Measurements from ENCODE around the gene FAM53B.

Gene FAM53B

DNA sequence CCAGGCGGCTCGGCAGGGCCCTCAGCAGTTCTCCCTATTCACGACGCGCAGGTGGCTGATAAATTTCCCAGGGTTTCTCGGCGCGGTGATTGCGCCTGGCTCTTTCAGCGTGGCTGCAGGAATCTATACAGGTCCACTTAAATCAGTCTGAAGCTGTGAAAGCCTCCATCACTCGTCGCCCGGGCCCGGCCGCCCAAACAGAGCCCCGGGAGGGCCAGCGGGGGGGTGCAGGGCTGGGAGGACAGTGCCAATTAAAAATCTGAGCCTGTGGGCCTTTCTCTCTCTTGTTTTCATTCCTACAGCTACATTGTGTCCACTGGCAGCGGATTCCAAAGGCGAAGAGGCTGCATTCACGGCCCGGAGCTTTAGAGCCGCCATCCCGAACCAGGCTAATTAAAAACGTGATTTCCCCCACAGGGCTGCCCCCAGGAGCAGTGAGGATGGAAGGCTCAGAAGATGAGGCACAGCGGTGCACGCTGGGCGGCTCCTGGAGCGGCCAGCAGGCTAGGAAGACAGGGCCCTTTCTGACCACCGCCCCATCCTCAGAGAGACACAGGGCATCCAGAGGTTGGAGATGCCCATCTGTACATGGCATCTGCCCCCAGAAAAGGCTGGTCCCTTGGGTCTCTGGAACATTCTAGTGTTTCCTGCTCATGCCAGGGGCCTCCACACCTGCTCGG is 100.7 kb downstream of the FAM53B start:
- no peaks in the 10 kb centered on the region for H3K27me3 Mint-ChIP-seq
- peaks cover 25% of the 10 kb centered on the region for H3K36me3 Mint-ChIP-seq (ENCODE audit: low read depth)
- H3K4me1 Mint-ChIP-seq (ENCODE audit: low read depth): peaks cover 100% of the 10 kb centered on the region
- H3K27ac Mint-ChIP-seq: peak overlapping the region; percentile 98
- intact Hi-C loops (cut with micrococcal nuclease): no loop called here
- no peak overlapping the region for H3K4me3 Mint-ChIP-seq
- no peaks in the 10 kb centered on the region for H3K9me3 Mint-ChIP-seq

DNA sequence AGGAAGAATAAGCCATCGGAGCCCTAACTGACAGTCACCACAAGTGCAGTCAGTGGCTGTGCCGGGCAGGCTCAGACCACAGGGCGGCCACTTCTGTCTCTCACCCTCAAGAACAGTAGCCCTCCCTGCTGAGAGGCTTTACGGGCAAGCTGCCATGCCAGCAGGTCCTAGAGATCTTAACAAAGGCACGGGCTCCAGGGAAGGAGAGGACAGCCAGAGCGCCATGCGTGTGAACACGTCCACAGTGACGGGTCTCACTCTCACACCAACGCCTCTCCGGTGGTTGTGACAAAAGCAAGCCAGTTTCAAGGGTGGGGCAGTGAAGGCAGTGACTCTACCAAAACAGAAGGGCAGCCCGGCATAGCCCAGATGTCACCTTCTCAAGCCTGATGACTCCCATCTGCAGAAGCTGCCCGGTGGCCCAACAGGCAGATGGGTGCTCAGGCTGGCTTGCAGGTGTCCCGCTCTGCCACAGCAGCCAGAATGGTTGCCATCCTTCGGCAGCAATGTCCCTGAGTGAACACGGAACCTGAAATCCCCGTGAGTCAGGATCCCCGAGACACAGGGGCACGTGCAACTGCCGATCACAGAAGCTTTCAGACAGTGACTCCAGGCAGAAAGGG is 102.0 kb downstream of the FAM53B start:
- H3K27ac Mint-ChIP-seq: peak overlapping the region; percentile 98
- H3K36me3 Mint-ChIP-seq (ENCODE audit: low read depth): peaks cover 38% of the 10 kb centered on the region
- H3K27me3 Mint-ChIP-seq: no peaks in the 10 kb centered on the region
- intact Hi-C loops (cut with micrococcal nuclease): no loop called here
- peaks cover 100% of the 10 kb centered on the region for H3K4me1 Mint-ChIP-seq (ENCODE audit: low read depth)
- H3K4me3 Mint-ChIP-seq: peak overlapping the region; percentile 32
- H3K9me3 Mint-ChIP-seq: no peaks in the 10 kb centered on the region

DNA sequence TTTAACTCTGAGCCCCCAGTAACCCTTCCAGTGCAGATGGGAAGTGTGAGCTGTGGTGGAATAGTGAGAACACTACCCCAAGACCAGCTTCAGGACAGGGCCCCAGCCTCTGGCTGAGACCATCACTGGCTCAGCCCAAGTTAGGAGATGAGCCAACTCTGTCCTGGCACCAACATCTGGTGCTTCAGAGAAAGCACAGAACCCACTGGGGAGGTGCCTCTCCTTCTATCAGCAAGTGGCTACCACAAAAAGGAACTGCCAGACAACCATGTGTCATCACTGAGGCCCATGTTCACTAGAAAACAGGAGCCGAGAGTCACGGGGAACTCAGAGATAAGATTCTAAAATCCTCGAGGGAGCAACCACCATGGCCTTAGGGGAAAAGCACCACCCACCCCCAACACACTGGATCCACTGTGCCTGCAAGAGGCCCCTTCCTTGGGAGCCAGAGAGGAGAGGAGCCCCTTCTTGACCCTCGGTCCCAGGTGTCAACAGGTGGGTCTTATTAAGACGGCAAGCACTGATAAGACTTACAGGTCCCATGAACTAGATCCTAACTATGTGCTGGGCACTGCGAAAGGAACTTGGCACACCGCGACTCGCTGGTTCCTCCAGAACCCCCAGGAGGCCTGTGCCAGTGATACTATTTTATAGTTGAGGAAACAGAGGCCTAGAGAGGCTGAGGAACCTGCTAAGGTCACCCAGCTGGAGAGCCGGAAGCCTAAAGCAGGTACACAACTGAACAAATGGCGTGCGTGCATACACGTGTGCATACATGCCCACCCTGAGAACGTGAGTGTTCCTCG is 102.7 kb downstream of the FAM53B start:
- H3K4me3 Mint-ChIP-seq: peak overlapping the region; percentile 49
- peak overlapping the region; percentile 98 for H3K27ac Mint-ChIP-seq
- H3K27me3 Mint-ChIP-seq: no peaks in the 10 kb centered on the region
- H3K4me1 Mint-ChIP-seq (ENCODE audit: low read depth): peaks cover 100% of the 10 kb centered on the region
- intact Hi-C loops (cut with micrococcal nuclease): loop anchor here (2.0 kb wide), 1 partner anchor 77 kb away; no protein-coding TSS in a partner anchor
- no peaks in the 10 kb centered on the region for H3K9me3 Mint-ChIP-seq
- peaks cover 45% of the 10 kb centered on the region for H3K36me3 Mint-ChIP-seq (ENCODE audit: low read depth)

DNA sequence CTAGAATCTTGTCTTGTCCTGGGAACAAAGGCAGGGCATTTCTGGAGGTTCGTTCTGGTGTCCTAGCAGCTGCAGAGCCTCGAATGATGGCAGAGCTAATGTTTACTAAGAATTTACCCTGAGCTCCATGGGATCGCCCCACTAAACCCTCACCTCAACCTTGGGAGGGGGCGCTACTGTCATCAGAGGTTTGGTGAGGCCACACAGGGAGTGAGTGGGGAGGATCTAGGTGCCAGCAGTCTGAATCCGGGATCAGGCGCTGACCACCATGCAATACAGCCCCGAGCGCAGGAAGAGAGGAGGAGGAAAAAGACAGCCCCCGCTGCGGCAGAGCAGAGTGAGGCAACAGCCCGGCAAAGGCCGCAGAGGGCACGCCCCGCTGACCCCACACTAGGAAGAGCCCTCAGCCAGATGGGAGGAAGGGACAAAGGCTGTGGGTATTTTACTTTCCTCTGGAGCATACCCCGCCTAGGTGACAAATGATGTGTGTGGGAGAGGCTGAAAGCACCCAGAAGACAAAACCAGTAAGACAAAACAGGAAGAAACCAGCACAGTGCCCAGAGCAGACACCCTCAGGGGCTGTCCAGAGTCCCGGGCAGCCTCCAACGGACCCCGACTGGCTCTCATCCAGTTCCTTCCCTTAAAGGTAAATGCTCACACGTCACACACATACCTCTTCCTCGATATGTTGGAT is 103.5 kb downstream of the FAM53B start:
- Mint-ChIP-seq H3K27ac (peak overlapping the region; percentile 98), H3K36me3 (ENCODE audit: low read depth) (peaks cover 53% of the 10 kb centered on the region), H3K4me3 (peak overlapping the region; percentile 49), H3K9me3 (no peaks in the 10 kb centered on the region), H3K4me1 (ENCODE audit: low read depth) (peaks cover 94% of the 10 kb centered on the region), H3K27me3 (no peaks in the 10 kb centered on the region)
- intact Hi-C loops (cut with micrococcal nuclease): loop anchor here (2.0 kb wide), 1 partner anchor 78 kb away; no protein-coding TSS in a partner anchor

DNA sequence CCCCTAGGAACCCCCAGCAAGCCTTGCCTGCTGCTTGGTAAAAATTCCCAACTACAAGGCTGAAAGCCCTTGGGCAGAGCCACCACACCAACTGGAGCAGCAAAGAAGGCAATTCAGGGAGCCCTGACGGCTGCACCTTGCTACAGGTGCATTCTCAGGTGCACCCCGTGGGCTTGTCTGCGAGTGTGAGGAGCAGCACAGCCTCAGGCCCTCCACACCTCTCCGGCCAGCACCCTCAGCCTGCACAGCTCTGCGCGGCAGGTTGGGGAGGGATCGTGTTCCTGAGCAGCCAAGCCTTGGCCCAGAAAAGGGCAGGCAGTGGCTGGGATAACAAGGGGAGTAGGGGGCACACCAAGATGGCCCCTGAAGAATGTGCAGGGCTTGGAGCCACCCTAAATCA is 104.1 kb downstream of the FAM53B start:
- H3K4me1 Mint-ChIP-seq (ENCODE audit: low read depth): peaks cover 88% of the 10 kb centered on the region
- peak overlapping the region; percentile 98 for H3K27ac Mint-ChIP-seq

DNA sequence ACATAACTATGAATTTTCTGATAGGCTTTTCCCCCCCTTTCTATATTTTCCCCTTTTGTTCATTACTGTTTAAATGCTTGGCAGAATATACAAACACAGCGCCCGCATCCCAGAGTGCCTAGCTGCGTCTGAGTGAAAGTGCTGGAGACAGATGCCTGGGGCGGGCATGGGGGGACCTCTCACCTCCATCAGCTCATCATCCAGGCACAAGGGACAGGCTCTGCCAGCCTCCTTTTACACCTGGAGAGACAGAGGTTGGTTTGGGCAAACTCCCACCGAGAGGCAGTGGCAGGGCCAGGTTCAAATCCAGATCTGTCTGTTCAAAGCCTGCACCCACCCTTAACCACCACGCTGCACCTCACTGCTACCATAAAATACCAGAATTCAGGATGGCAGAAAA is 104.5 kb downstream of the FAM53B start:
- intact Hi-C loops (cut with micrococcal nuclease): loop anchor here (2.0 kb wide), 1 partner anchor 79 kb away; no protein-coding TSS in a partner anchor
- no peak overlapping the region for H3K4me3 Mint-ChIP-seq
- H3K27ac Mint-ChIP-seq: peak overlapping the region; percentile 98

More for the DNA sequence above, 104.1 kb downstream of the FAM53B start:
- H3K4me3 Mint-ChIP-seq: no peak overlapping the region
- intact Hi-C loops (cut with micrococcal nuclease): loop anchor here (2.0 kb wide), 1 partner anchor 79 kb away; no protein-coding TSS in a partner anchor
- H3K27me3 Mint-ChIP-seq: no peaks in the 10 kb centered on the region
- H3K36me3 Mint-ChIP-seq (ENCODE audit: low read depth): peaks cover 58% of the 10 kb centered on the region
- H3K9me3 Mint-ChIP-seq: no peaks in the 10 kb centered on the region

DNA sequence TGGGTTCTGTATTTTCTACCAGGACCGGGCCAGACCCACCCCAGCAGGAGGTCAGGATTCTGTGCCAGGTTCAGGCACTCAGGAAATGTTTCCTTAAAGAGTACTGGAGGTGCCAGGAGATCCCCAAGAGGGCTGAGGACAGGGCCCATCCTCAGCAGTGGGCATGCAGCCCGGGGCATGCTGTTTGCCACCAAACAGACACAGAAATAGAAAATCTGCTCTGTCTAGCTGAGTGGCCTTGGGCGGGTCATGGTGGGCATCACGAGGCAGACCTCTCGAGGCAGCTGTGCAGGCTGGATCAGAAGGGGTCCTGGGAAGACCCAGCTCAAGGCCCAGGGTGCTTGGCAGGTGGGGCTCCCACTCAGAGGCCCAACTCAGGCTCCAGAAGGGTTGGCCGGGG is 105.0 kb downstream of the FAM53B start:
- Mint-ChIP-seq H3K36me3 (ENCODE audit: low read depth) (peaks cover 65% of the 10 kb centered on the region), H3K4me3 (no peak overlapping the region), H3K9me3 (no peaks in the 10 kb centered on the region), H3K27me3 (no peaks in the 10 kb centered on the region), H3K4me1 (ENCODE audit: low read depth) (peaks cover 80% of the 10 kb centered on the region), H3K27ac (peak overlapping the region; percentile 98)
- intact Hi-C loops (cut with micrococcal nuclease): no loop called here

More for the DNA sequence above, 104.5 kb downstream of the FAM53B start:
- H3K9me3 Mint-ChIP-seq: no peaks in the 10 kb centered on the region
- H3K36me3 Mint-ChIP-seq (ENCODE audit: low read depth): peaks cover 61% of the 10 kb centered on the region
- H3K27me3 Mint-ChIP-seq: no peaks in the 10 kb centered on the region
- peaks cover 84% of the 10 kb centered on the region for H3K4me1 Mint-ChIP-seq (ENCODE audit: low read depth)

DNA sequence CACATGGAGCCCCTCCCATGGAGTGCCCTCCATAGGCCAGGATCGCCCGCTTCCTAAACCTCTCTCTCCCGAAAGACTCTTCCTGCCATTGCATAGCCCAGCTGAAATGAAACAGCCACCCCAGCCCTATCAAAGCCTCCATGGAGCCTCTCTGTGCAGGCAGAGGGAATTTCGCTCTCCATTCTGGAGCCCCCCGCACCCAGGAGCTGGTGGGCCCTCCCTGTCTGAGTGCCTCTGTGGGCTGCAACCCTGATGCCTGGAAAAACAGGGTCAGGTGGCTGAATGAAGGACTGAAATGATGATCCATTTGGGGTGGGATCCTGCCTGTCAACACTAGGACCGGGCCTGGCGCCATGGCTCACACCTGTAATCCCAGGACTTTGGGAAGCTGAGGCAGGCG is 106.4 kb downstream of the FAM53B start:
- H3K4me3 Mint-ChIP-seq: no peak overlapping the region
- peaks cover 55% of the 10 kb centered on the region for H3K36me3 Mint-ChIP-seq (ENCODE audit: low read depth)
- H3K4me1 Mint-ChIP-seq (ENCODE audit: low read depth): peaks cover 65% of the 10 kb centered on the region
- intact Hi-C loops (cut with micrococcal nuclease): no loop called here
- H3K9me3 Mint-ChIP-seq: no peaks in the 10 kb centered on the region
- peak overlapping the region; percentile 98 for H3K27ac Mint-ChIP-seq
- H3K27me3 Mint-ChIP-seq: no peaks in the 10 kb centered on the region

DNA sequence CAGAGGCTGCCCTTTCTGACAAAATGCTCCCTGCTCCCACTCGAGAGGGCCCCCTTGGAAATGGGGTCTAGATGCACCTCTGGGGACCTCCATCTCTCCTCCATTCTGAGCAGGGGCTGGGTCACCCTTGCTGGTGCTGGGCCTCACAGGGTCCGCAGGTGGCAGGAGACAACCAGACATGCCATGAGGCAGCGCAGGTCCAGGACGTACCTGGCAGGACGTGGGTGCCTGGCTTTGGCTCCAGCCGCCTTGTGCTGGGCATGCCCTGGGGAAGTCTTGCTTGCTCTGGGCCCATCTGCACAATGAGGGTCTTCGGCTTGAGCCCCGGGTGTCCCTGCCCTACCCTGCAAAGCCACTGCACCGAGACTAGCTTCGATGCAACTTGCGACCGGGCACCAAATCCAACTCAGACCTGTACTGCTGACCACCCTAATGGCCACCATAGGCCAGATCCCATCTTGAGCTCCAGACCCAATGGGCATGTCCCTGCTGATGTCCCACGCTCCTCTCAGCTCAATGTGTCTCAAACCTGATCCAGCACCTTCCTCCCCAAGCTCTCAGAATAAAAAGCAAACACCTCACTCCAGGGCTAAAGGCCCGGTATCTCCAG is 107.0 kb downstream of the FAM53B start:
- H3K4me3 Mint-ChIP-seq: no peak overlapping the region
- H3K27me3 Mint-ChIP-seq: no peaks in the 10 kb centered on the region
- H3K9me3 Mint-ChIP-seq: no peaks in the 10 kb centered on the region
- H3K36me3 Mint-ChIP-seq (ENCODE audit: low read depth): peaks cover 55% of the 10 kb centered on the region
- peaks cover 64% of the 10 kb centered on the region for H3K4me1 Mint-ChIP-seq (ENCODE audit: low read depth)
- H3K27ac Mint-ChIP-seq: peak overlapping the region; percentile 98
- intact Hi-C loops (cut with micrococcal nuclease): no loop called here

DNA sequence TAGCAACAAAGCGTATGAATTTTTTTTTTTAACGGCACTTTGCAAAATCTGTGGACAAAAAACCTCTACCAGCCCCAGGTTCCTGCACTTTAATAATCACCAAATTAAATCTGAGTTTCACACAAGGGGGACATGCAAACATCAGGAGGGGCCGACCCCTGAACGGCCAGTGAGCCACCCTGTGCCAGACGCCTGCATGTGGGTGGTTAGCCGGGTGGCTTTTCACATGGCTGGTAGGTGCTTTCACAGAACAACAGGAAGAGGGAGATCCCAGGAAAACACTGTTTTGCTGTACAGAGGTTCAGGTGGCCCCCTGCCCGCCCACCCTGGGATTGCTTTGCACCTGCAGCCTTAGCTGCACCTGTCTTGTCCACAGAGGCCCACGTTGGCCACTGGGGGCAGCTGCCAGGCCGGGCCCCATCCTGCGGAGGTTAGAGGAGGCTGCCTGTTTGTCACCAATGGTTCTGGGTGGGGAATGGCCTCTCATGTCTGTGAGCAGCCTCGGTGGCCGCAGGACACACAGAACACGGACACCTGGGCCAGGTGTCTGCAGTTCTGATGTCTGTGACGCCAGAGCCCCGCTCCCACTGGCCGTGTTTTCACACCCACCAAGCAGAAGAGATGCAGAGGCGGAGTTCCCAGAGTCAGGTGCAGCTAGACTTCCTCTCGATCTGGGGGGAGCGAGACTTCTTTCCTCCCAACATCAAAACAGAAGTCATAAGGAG is 107.7 kb downstream of the FAM53B start:
- Mint-ChIP-seq H3K27ac (peak overlapping the region; percentile 98), H3K36me3 (ENCODE audit: low read depth) (peaks cover 56% of the 10 kb centered on the region), H3K9me3 (no peaks in the 10 kb centered on the region), H3K4me1 (ENCODE audit: low read depth) (peaks cover 63% of the 10 kb centered on the region), H3K4me3 (no peak overlapping the region), H3K27me3 (no peaks in the 10 kb centered on the region)
- intact Hi-C loops (cut with micrococcal nuclease): no loop called here

DNA sequence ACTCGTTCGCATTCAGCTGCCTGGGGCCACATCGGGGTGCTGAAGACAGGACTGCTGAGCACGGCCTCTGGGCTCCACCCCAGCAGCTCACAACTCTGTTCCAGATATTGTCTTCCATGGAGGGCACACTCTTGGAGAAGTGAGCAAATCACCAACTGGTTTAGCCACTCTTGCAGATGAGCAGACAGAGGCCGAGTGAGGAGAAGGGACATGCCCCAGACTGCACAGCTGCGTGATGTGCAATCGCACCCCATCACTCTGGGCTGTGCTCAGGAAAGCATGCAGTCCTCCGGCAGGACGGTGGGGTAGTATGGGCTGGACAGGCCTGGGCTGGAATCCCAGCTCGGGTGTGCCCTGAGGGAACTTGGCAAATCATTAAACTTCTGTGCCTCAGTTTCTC is 111.6 kb downstream of the FAM53B start:
- peaks cover 47% of the 10 kb centered on the region for H3K36me3 Mint-ChIP-seq (ENCODE audit: low read depth)
- intact Hi-C loops (cut with micrococcal nuclease): no loop called here
- H3K27me3 Mint-ChIP-seq: no peaks in the 10 kb centered on the region
- H3K4me3 Mint-ChIP-seq: no peak overlapping the region
- no peak overlapping the region for H3K27ac Mint-ChIP-seq
- peaks cover 63% of the 10 kb centered on the region for H3K4me1 Mint-ChIP-seq (ENCODE audit: low read depth)
- H3K9me3 Mint-ChIP-seq: no peaks in the 10 kb centered on the region

DNA sequence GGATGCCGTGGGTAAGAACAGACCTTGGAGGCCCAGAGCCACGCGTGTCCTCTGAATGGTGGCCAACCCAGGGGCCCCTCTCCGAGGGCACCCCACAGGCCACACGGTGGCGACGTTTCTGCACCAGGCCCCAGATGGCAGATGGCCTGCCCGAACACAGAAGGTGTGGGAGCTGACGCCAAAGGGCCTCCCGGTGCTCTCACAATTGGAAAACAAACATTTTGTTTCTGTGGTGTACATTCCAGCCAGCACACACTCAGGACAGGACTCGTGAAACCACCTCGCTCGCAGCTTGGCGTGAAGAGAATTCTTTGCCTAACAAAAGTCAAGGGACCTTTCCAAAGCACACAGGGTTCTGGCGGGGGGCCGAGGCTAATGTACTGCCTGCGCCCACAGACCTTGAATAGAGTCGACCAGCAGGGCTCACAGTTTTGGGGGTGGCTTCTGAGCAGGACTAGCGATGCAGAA is 112.1 kb downstream of the FAM53B start:
- H3K36me3 Mint-ChIP-seq (ENCODE audit: low read depth): peaks cover 42% of the 10 kb centered on the region

DNA sequence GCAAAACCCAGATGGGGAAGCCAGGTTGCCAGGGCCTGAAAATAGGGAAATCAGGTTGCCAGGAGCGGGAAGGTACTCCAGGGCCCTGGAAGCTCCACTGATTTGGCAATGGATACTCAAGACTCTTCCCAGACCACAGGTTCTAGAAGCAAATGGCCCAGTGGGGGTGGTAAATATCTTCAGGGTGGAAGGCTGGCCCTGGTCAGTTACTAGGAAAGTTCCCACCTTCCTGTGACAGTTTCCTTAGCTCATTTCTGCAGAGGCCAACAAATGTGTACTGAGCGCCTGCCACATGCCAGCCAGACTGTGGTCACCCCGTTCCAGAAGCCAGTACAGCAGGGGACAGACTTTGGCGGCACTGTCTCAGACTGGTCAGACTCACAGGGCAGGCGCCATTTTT is 113.6 kb downstream of the FAM53B start:
- no peaks in the 10 kb centered on the region for H3K9me3 Mint-ChIP-seq
- no peaks in the 10 kb centered on the region for H3K27me3 Mint-ChIP-seq
- H3K27ac Mint-ChIP-seq: no peak overlapping the region
- peaks cover 60% of the 10 kb centered on the region for H3K4me1 Mint-ChIP-seq (ENCODE audit: low read depth)
- peaks cover 26% of the 10 kb centered on the region for H3K36me3 Mint-ChIP-seq (ENCODE audit: low read depth)
- no peak overlapping the region for H3K4me3 Mint-ChIP-seq
- intact Hi-C loops (cut with micrococcal nuclease): no loop called here

More for the DNA sequence above, 112.1 kb downstream of the FAM53B start:
- Mint-ChIP-seq H3K4me3 (no peak overlapping the region), H3K4me1 (ENCODE audit: low read depth) (peaks cover 63% of the 10 kb centered on the region), H3K27me3 (no peaks in the 10 kb centered on the region), H3K9me3 (no peaks in the 10 kb centered on the region), H3K27ac (peak overlapping the region; percentile 64)
- intact Hi-C loops (cut with micrococcal nuclease): no loop called here

Measured in dendritic cell treated with granulocyte-macrophage colony-stimulating factor and Interleukin-4, amounts not matched to agents 40 ng/mL and 50 ng/mL, for 4 days (primary cell).